Tibial nerve (tissue), 4 donors: Measurements from ENCODE around the gene CDH13. TPM values are rescaled to one million over a fixed set of nuclear protein-coding genes. Genes with fewer than 3 reads are reported as not detected.

Source experiments
- DNase-seq, 2 donors: peaks; one replicate each; pipeline ENCODE4 v3.0.0-alpha.2; 2019; ENCODE audit warnings: low spot score in 2 of 2
- H3K27ac ChIP-seq, 4 donors: fragments of 200-600 bp; sonication (generic) in 3 of 4; one replicate each; pipeline ENCODE4 v1.5.1; 2017 to 2019; ENCODE audit warnings: mild to moderate bottlenecking in 1 of 4
- H3K27me3 ChIP-seq, 2 donors: fragments of 200-600 bp; sonication (generic) in 1 of 2; one replicate each; pipeline versions ENCODE4 v1.5.1 to v1.6.0; 2017 to 2019
- H3K36me3 ChIP-seq, 3 donors: fragments of 200-600 bp; sonication (generic); one replicate each; pipeline ENCODE4 v1.5.1; 2018 to 2019
- H3K4me1 ChIP-seq, 4 donors: fragments of 200-600 bp; sonication (generic) in 3 of 4; one replicate each; pipeline ENCODE4 v1.5.1; 2017 to 2019
- H3K4me3 ChIP-seq, 4 donors: fragments of 200-600 bp; sonication (generic) in 3 of 4; one replicate each; pipeline ENCODE4 v1.5.1; 2017 to 2019; ENCODE audit warnings: mild to moderate bottlenecking in 1 of 4, moderate library complexity in 1 of 4
- H3K9me3 ChIP-seq, 4 donors: fragments of 200-600 bp; sonication (generic) in 3 of 4; one replicate each; pipeline ENCODE4 v1.5.1; 2017 to 2019
- CTCF ChIP-seq, 5 experiments: fragments of 200-600 bp in 3 of 5; fragments of 450-650 bp in 2 of 5; sonication (generic) in 3 of 5; IDR thresholded peaks; one replicate each; pipeline ENCODE4 v1.5.1; 2016 to 2019; ENCODE audit warnings: antibody characterized with exemption in 5 of 5, mild to moderate bottlenecking in 3 of 5, moderate library complexity in 2 of 5
- EP300 ChIP-seq, 2 donors: sonication (generic); formaldehyde crosslinking; IDR thresholded peaks; one replicate each; pipeline ENCODE4 v1.6.1; 2017; ENCODE audit warnings: antibody characterized with exemption in 2 of 2, mild to moderate bottlenecking in 1 of 2
- POLR2A ChIP-seq, 2 donors: fragments of 450-650 bp; IDR thresholded peaks; one replicate each; pipeline ENCODE4 v1.6.1; 2017; ENCODE audit warnings: antibody characterized with exemption in 2 of 2, mild to moderate bottlenecking in 2 of 2, moderate library complexity in 2 of 2
- WGBS, 2 donors: methylation state at CpG; one replicate each; pipeline ENCODE4 v1.1.5; 2018; 5-methylcytosine and 5-hydroxymethylcytosine counted together
- total RNA-seq, 4 donors: library from RNA; depleted of rRNA; stranded (reverse); fragments of >200 nt; gene quantifications; one replicate each; pipeline ENCODE4 v1.1.0, GENCODE V29; 2016

CDH13 gene
- total RNA-seq, 4 donors from 2014 or later = 4.1 to 14.4 (median 5.8) TPM

GRCh38 chr16:83680980-83681379 lies 1054.2 kb downstream of the CDH13 start:
- Histone ChIP-seq H3K9me3 (no peaks in the 10 kb centered on the region), H3K27ac (no peak overlapping the region), H3K4me1 (no peaks in the 10 kb centered on the region), H3K27me3 (no peaks in the 10 kb centered on the region), H3K4me3 (no peak overlapping the region), H3K36me3 (no peaks in the 10 kb centered on the region)
- no peak for DNase-seq
- no peak for TF ChIP-seq POLR2A (IDR thresholded peaks at IDR 0.05)
- no peak for TF ChIP-seq CTCF (IDR thresholded peaks at IDR 0.05)
- no peak for TF ChIP-seq EP300 (IDR thresholded peaks at IDR 0.05)
- WGBS, 2 donors = 68 to 78% methylated on average over 4 of the region's 4 CpGs

GRCh38 chr16:83681381-83681956 lies 1054.7 kb downstream of the CDH13 start:
- Histone ChIP-seq H3K27me3 (no peaks in the 10 kb centered on the region), H3K9me3 (no peaks in the 10 kb centered on the region), H3K4me3 (no peak overlapping the region), H3K4me1 (no peaks in the 10 kb centered on the region), H3K36me3 (no peaks in the 10 kb centered on the region), H3K27ac (no peak overlapping the region)
- WGBS, 2 donors = 41 to 55% methylated on average over 9 of the region's 9 CpGs
- TF ChIP-seq POLR2A (IDR thresholded peaks at IDR 0.05) (no peak), CTCF (IDR thresholded peaks at IDR 0.05) (no peak), EP300 (IDR thresholded peaks at IDR 0.05) (no peak)
- DNase-seq = no peak

GRCh38 chr16:83682116-83682867 lies 1055.5 kb downstream of the CDH13 start:
- Histone ChIP-seq H3K27ac (no peak overlapping the region), H3K4me3 (no peak overlapping the region), H3K4me1 (no peaks in the 10 kb centered on the region), H3K9me3 (no peaks in the 10 kb centered on the region), H3K36me3 (no peaks in the 10 kb centered on the region), H3K27me3 (no peaks in the 10 kb centered on the region)
- no peak for DNase-seq
- WGBS, 2 donors = 54 to 60% methylated on average over 13 of the region's 13 CpGs
- no peak for TF ChIP-seq POLR2A (IDR thresholded peaks at IDR 0.05)
- TF ChIP-seq EP300 (IDR thresholded peaks at IDR 0.05) = no peak
- no peak for TF ChIP-seq CTCF (IDR thresholded peaks at IDR 0.05)

GRCh38 chr16:83682868-83683235 lies 1056.1 kb downstream of the CDH13 start:
- Histone ChIP-seq H3K27ac (no peak overlapping the region), H3K4me3 (no peak overlapping the region), H3K4me1 (no peaks in the 10 kb centered on the region), H3K9me3 (no peaks in the 10 kb centered on the region), H3K27me3 (no peaks in the 10 kb centered on the region), H3K36me3 (no peaks in the 10 kb centered on the region)
- DNase-seq = no peak
- no peak for TF ChIP-seq CTCF (IDR thresholded peaks at IDR 0.05)
- TF ChIP-seq POLR2A (IDR thresholded peaks at IDR 0.05) = no peak
- no peak for TF ChIP-seq EP300 (IDR thresholded peaks at IDR 0.05)
- 31 to 39% methylated on average over 6 to 7 of the region's 7 CpGs for WGBS, 2 donors

- 78 to 85% methylated on average over 8 of the region's 8 CpGs for WGBS, 2 donors
- DNase-seq = no peak
- H3K27me3 ChIP-seq = no peaks in the 10 kb centered on the region
- H3K36me3 ChIP-seq = no peaks in the 10 kb centered on the region
- no peak overlapping the region for H3K4me3 ChIP-seq
- no peaks in the 10 kb centered on the region for H3K9me3 ChIP-seq
- no peak overlapping the region for H3K27ac ChIP-seq
- peaks cover 0 to 12% (median 4%) of the 10 kb centered on the region in 4 donors for H3K4me1 ChIP-seq
- no peak for TF ChIP-seq POLR2A (IDR thresholded peaks at IDR 0.05)
- TF ChIP-seq EP300 (IDR thresholded peaks at IDR 0.05) = no peak
- no peak for TF ChIP-seq CTCF (IDR thresholded peaks at IDR 0.05)
Observed at GRCh38 chr16:83685615-83686165, 1058.9 kb downstream of the CDH13 start.
